ENCODE measurements around the gene USP15. TPM values are rescaled to one million over a fixed set of nuclear protein-coding genes. Genes with fewer than 3 reads are reported as not detected.

The USP15 gene
- polyA plus RNA-seq, 1 donor (not counting 4 experiments of a cell fraction or from before 2014, with no cell fraction given), result 66.5 TPM

GRCh38 chr12:62346817-62347216, 86.6 kb downstream of the USP15 start:
- DNase-seq (ENCODE audit: low read depth, low spot score) (no peak), FAIRE-seq (no peak)
- Histone ChIP-seq H3K27me3 (ENCODE audit: control insufficient read depth, extremely low read depth, insufficient read depth, low read length) (no peaks in the 10 kb centered on the region), H3K9ac (ENCODE audit: control insufficient read depth, extremely low read depth, insufficient read depth, low read length) (no peak overlapping the region), H3K36me3 (ENCODE audit: control insufficient read depth in 2 of 2, extremely low read depth in 1 of 2, insufficient read depth in 2 of 2, low read length in 2 of 2) (peaks cover 3 to 7% of the 10 kb centered on the region in 2 experiments), H3K9me1 (ENCODE audit: control insufficient read depth, extremely low read depth, insufficient read depth, low read length) (no peaks in the 10 kb centered on the region), H4K20me1 (ENCODE audit: control insufficient read depth, extremely low read depth, insufficient read depth, low read length) (no peaks in the 10 kb centered on the region), H2AFZ (ENCODE audit: control insufficient read depth, low read length) (no peak overlapping the region), H3K27ac (ENCODE audit: control insufficient read depth, insufficient read depth, low read length) (no peak overlapping the region), H3K79me2 (ENCODE audit: control insufficient read depth, insufficient read depth, low read length) (no peaks in the 10 kb centered on the region), H3K4me2 (ENCODE audit: control insufficient read depth, extremely low read depth, insufficient read depth, low read depth, low read length) (no peak overlapping the region), H3K4me1 (ENCODE audit: control insufficient read depth, extremely low read depth, insufficient read depth, low read length) (no peaks in the 10 kb centered on the region), H3K4me3 (ENCODE audit: control insufficient read depth in 2 of 3, extremely low read depth in 1 of 3, insufficient read depth in 2 of 3, low read depth in 1 of 3, low read length in 3 of 3) (no peak overlapping the region), H3K9me3 (ENCODE audit: control insufficient read depth, low read depth, low read length) (no peaks in the 10 kb centered on the region)
- dilution Hi-C loops (cut with MboI; ENCODE audit: extremely low pct_ligation_motif_present, low sequenced_read_pairs), result no loop called here
- TF ChIP-seq CTCF (optimal IDR thresholded peaks at IDR 0.05 in 1 of 3, IDR thresholded peaks at IDR 0.05 in 1 of 3, conservative IDR thresholded peaks at IDR 0.05 in 1 of 3; ENCODE audit: extremely low read depth in 1 of 3, insufficient read depth in 2 of 3, low read length in 3 of 3), result no peak
- TF ChIP-seq EZH2 (IDR thresholded peaks at IDR 0.05; ENCODE audit: low read length), result no peak

GRCh38 chr12:62347922-62348650, 87.9 kb downstream of the USP15 start:
- Histone ChIP-seq H3K4me1 (ENCODE audit: control insufficient read depth, extremely low read depth, insufficient read depth, low read length) (no peaks in the 10 kb centered on the region), H3K9me3 (ENCODE audit: control insufficient read depth, low read depth, low read length) (no peaks in the 10 kb centered on the region), H3K4me2 (ENCODE audit: control insufficient read depth, extremely low read depth, insufficient read depth, low read depth, low read length) (no peak overlapping the region), H3K27ac (ENCODE audit: control insufficient read depth, insufficient read depth, low read length) (no peak overlapping the region), H3K79me2 (ENCODE audit: control insufficient read depth, insufficient read depth, low read length) (no peaks in the 10 kb centered on the region), H3K9me1 (ENCODE audit: control insufficient read depth, extremely low read depth, insufficient read depth, low read length) (no peaks in the 10 kb centered on the region), H2AFZ (ENCODE audit: control insufficient read depth, low read length) (no peak overlapping the region), H4K20me1 (ENCODE audit: control insufficient read depth, extremely low read depth, insufficient read depth, low read length) (no peaks in the 10 kb centered on the region), H3K27me3 (ENCODE audit: control insufficient read depth, extremely low read depth, insufficient read depth, low read length) (no peaks in the 10 kb centered on the region), H3K36me3 (ENCODE audit: control insufficient read depth in 2 of 2, extremely low read depth in 1 of 2, insufficient read depth in 2 of 2, low read length in 2 of 2) (peaks cover 3 to 4% of the 10 kb centered on the region in 2 experiments), H3K4me3 (ENCODE audit: control insufficient read depth in 2 of 3, extremely low read depth in 1 of 3, insufficient read depth in 2 of 3, low read depth in 1 of 3, low read length in 3 of 3) (no peak overlapping the region), H3K9ac (ENCODE audit: control insufficient read depth, extremely low read depth, insufficient read depth, low read length) (no peak overlapping the region)
- dilution Hi-C loops (cut with MboI; ENCODE audit: extremely low pct_ligation_motif_present, low sequenced_read_pairs), result no loop called here
- TF ChIP-seq CTCF (optimal IDR thresholded peaks at IDR 0.05 in 1 of 3, IDR thresholded peaks at IDR 0.05 in 1 of 3, conservative IDR thresholded peaks at IDR 0.05 in 1 of 3; ENCODE audit: extremely low read depth in 1 of 3, insufficient read depth in 2 of 3, low read length in 3 of 3) (no peak), EZH2 (IDR thresholded peaks at IDR 0.05; ENCODE audit: low read length) (no peak)
- FAIRE-seq, result no peak
- no peak for DNase-seq (ENCODE audit: low read depth, low spot score)
